EH (cell line): ENCODE results near the gene RAPSN.
A peak's percentile ranks its signal among the peaks of the same experiment; 100 is the strongest.

Experiments
- DNase-seq: peaks from one replicate; pipeline ENCODE4 v3.0.0-alpha.2; 2015; ENCODE audit warnings: low read depth

Gene RAPSN

DNA sequence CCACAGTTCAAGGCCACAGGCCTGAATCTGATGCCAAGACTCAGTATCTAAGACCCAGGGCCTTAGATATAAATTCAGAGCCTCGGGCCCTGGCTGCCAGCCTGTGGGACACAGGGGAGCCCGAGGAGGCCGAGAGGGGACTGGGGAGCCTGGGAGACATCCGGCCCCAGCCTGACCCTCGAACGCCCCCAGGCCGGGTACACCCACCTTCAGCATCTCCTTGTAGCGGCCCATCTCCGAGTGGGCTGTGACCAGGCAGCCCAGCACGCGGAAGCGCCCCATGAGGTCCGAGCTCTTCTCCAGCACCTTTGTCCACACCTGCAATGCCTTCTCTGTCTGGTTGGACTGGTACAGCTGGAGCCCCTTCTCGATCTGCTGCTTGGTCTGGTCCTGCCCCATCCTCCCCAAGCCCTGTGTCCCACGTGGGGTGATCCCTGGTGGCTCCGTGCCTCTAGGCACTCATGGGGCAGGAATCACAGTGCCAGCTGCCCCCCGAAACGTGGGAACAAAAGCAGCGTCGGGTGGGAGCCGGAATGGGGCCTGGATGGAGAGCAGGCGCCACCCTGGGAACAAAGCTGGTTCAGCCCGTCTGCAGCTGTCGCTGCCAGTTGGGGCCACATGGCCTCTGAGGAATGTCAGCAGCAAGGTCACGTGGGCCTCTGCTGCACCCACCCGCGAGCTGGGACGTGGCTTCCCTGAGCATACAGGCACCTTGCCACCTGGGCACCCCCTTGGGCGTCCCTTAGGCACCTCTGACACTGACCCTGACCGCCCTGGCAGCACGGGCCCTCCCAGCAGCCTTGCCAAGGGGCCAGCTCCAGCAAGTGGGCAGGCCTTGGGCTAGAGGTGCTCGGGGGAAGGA lies at the start of gene RAPSN:
Gene RAPSN, minus strand, starts transcription at position 571 of the 862 bp plus-strand sequence. Its CDS starts 172 bp downstream, at position 399.
- DNase-seq: no peak

DNA sequence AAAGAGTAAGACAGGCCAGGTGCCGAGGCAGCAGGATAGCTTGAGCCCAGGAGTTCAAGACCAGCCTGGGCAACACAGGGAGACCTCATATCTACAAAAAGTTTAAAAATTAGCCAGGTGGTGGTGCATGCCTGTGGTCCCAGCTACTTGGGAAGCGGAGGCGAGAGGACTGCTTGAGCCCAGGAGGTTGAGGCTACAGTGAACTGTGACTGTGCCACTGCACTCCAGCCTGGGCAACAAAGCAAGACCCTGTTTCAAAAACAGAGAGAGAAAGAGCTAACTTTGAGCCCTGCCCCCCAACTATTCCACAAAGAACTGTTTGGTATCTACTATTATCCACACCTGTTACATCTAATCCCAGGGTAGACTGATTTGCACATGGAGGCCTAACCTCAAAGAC lies 49.2 kb upstream of the RAPSN start:
- no peak for DNase-seq

DNA sequence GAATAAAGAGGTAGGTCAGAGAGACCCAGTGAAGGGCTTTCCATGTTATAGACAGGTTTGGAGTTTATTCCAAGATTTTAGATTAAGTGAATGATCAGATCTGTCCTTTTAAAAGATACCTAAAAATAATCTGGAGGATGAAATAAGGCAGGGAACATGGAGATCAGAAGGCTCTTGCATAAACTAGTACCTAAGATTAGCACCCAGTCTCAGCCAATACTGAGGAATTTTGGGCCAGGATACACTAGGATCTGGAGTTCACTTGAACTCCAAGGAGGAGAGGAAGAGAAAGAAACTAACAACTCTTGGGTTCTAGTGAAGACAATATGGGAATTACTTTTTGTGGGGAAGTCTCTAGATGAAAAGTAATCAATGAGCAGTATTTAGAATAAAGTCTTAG lies 47.9 kb upstream of the RAPSN start:
- DNase-seq: no peak

DNA sequence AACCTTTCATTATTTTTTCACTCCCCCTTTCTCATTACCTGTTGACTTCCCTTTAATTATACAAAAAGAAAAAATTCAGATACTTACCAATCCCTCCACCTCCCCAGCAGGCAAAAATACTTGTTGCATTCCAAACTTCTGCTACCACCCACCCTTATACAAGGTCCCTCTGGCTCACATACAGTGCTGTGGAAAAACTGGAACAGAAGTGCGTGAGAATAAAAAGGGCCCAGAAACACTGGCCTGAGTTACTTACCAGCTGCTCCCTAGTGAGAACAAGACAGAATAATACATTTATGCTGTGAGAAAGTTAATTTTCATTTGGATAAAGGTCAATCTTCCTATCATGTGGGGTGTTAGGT lies 46.9 kb upstream of the RAPSN start:
- DNase-seq: no peak

DNA sequence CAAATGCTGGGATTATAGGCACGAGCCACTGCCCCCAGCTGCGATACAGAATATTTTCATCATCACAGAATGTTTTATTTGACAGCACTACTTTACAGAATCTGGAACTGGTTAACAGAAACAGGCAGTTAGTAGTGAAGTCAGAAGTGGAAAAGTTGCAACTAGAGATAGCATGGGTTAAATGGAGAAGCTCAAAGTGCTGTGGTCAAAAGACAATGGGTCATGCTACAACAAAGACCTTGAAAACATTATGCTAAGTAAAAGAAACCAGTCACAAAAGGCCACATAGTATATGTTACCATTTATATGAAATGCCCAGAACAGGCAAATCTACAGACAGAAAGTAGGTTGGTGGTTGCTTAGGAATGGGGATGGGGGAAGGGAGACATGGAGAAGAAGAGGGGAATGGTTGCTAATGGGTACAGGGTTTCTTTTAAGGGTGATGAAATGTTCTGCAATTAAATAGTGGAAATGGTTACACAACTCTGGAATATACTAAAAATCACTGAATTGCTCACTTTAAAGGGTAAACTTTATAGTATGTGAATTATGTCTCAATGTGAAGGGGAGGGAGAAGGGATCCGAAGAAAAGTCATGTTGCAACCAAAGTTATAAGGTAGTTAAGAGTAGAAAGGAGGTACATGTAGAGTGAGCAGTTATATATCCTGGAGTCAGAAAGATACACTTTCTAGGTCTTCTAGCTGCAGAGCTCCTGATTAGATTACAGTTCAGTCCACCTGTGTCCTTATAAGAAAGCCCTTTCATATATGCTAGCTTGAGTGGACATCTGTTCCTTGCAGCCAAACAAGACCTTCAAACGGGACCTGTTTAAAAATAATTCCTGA lies 46.3 kb upstream of the RAPSN start:
- peak; percentile 75 for DNase-seq

DNA sequence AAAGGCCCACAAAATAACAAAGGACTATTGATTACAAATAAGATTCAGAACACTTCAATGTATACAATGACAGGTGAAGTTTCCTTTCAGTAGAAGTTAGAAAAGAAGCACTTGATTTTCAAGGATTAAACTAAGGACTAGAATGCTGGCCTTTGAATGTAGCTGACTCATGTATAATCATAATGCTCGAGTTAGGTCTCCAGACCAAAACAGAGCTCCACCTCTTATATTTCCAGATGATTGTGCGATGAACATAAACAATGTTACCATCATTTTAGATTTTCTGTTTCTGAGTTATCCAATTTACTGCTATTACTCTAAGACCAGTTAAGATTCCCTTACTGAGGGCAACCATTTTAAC lies 40.4 kb upstream of the RAPSN start:
- no peak for DNase-seq

DNA sequence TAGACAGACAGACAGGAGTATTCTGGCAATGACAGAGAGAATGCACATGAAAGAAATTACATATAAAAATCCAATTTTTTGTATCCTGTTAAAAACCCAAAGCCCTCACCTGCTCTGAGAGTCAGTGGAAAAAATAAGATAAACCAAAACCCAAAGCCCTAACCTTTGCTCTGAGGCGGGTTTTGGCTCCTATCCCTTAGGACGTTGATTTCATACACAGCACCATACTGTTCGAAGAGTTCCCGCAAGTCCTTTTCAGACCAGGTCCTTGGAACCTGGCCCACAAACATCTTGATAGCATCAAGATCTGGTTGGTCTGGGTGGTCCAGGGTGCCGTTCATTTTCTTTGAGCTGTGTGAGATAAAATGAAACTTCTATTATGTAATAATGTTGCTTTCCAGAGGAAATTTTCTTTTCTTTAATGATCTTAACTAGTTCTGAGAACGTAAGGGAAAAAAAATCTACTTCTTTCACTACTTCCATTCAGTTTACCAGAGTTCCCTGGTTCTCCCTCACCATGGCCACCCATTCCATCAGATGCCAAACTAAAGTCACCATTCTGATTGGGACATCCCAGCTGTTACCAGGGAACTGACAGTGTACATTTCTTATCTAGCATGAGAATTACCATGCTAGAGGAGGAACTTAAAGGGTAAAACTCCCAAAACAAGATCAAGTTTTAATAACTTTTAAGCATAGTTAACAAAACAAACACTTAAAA lies 39.9 kb upstream of the RAPSN start:
- no peak for DNase-seq

DNA sequence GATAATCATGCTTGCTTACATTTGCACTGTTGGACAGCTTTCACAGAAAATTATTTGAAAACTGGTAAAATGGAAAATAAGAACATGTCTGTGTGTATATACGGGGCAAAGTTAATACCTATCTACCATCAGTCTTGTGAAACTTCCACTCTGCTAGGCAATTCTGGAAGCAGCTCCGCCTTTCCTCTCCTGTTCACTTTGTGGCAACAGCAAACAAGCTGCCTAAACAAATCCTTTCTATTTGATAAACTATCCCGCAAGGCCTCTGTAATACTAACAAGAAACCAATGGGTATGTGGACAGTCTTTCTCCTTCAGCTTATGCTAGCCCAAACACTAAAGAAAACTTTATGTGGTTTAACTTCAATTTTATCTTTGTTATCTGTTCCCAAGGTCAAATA lies 39.2 kb upstream of the RAPSN start:
- no peak for DNase-seq

DNA sequence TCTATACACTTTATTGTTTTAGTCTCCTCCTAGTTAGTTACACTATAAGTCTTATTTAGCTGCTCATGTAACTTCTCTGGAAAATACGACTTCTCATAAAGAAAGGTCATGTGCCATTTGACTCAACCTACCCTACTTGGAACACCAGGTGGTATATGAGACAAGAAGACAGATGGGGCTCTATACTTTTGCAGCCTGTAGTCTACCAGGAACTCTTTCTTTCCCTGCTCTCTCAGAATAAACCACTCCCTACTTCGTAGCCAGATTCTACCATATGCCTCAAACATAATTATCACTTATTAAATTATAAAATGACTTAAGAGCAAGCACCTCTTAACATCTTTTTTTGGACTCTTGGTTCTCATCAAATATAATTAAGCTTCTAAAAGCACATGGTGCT lies 38.5 kb upstream of the RAPSN start:
- no peak for DNase-seq

DNA sequence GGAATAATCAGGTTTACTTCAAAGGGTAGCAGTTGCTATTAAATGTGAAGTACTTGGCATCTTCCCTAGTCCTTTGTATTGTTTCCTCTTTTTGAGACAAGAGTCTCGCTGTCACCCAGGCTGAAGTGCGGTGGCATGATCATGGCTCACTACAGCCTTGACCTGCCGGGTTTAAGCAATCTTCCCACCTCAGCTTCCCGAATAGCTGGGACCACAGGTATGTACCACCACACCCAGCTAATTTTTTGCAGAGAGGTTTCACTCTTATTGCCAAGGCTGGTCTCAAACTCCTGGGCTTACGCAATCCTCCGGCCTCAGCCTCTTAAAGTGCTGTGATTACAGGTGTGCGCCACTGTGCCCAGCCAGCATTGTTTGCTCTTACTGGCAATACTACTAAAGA lies 36.2 kb upstream of the RAPSN start:
- no peak for DNase-seq

DNA sequence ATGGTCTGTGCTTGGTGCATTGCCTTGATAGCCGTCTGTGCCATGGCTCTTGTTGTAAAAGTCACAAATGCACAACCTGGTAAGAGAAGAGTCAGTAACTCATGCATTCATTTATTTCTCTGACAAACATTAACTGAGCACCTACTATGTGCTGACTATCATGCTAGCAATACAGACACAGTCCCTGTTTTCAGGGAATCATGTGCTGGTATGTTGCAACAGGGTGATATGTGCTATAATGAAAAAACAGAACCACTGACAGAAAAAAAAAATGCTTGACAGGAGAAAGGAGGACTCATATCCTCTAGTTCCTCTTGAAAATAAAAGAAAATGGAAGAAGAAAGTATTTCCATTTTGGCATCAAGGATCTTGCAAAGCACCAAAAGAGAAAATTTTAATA lies 34.5 kb upstream of the RAPSN start:
- no peak for DNase-seq

DNA sequence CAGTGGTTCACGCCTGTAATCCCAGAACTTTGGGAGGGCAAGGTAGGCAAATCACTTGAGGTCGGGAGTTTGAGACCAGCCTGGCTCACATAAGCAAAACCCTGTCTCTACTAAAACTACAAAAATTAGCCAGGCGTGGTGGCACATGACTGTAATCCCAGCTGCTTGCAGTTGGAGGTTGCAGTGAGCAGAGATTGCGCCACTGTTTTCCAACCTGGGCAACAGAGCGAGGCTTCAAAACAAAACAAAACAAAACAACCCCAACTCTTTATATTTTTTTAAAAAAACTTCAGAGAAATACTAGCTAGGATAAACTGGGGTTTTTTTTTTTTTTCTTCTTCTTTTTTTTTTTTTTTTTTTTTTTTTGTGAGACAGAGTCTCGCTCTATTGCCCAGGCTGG lies 31.8 kb upstream of the RAPSN start:
- no peak for DNase-seq

DNA sequence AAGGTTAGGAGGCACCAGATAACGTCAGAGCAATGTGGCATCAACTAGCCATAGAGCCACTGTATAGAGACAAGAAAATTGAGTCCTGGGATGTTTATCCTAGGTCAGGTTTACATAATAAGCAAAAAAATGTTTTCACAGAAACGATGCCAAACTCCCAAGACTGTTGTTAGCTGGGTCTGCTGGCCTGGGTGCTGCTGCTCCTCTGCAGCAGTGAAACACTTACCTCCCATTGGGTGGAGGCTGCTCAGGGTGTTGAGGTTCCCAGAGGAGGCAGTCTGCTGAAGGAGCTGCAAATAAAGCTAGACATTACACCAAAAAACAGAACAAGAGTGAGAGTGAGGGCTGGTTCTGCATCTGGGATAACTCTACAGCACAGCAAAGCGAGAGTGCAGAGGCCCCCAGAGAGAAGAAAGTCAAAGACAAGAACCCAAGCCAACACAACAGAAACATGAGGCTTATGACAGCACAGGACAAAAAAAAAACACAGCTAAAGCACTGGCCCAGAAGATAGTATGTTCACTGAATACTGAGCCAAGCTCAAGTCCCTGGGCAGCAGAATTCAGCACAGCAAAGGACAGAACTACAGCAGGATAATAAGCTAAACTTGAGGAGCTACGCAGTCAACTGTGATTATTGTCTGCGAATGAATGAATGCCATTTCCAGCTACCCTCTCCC lies 29.9 kb upstream of the RAPSN start:
- peak; percentile 12 for DNase-seq

DNA sequence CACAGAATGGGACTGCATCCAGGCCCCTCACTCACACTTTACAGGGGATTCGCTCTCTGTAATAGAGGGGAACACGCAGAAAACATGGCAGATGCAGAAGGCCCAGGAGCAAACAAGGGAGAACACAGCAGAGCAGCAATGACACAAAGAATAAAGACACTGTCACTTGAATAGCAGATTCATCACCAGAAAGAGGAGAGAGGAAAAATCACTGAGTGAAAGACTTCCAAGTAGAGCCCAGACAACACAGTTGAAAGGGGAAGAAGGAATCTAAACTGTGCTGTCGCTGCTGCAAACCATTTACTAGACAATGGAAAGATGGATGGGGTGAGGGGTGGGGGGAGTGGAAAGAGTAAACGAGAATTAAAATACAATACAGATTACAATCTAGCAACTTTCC lies 28.8 kb upstream of the RAPSN start:
- no peak for DNase-seq

DNA sequence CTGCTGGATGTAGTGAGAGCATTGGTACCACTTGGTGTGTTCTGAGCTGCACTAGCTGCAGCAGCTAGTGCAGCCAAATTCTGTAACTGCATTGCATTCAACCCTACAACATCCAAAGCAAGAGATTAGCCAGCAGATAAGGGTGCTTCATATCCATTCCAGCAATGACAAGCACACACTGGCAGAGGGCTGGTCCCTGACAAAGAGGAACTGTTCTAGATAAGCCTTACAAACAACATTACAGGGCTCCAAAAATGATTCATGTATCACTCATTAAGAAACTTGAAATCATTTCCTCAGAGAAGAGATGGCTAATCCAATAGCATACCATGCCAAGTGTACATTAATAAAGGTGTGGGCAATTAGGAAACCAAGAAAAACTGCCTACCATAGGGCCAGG lies 28.4 kb upstream of the RAPSN start:
- peak; percentile 74 for DNase-seq

DNA sequence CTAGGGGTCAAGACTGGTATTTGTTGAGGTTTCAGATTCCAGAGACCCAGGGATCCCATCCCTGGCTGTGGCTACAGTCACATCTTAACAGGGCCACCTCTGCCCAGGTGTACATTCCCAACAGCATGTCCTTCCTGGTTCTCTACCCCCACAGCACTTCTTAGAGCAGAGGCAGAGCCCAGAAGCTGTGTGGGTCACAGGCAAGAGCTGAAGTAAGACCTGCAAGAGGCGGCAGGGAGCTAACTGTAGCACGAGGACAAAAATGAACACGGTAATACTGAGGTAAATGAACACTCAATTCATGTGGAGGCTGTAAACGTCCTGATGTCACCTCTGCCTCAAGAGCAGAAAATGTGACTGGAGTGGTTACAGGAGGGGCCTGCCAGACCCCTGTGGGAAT lies 21.7 kb upstream of the RAPSN start:
- DNase-seq: no peak

DNA sequence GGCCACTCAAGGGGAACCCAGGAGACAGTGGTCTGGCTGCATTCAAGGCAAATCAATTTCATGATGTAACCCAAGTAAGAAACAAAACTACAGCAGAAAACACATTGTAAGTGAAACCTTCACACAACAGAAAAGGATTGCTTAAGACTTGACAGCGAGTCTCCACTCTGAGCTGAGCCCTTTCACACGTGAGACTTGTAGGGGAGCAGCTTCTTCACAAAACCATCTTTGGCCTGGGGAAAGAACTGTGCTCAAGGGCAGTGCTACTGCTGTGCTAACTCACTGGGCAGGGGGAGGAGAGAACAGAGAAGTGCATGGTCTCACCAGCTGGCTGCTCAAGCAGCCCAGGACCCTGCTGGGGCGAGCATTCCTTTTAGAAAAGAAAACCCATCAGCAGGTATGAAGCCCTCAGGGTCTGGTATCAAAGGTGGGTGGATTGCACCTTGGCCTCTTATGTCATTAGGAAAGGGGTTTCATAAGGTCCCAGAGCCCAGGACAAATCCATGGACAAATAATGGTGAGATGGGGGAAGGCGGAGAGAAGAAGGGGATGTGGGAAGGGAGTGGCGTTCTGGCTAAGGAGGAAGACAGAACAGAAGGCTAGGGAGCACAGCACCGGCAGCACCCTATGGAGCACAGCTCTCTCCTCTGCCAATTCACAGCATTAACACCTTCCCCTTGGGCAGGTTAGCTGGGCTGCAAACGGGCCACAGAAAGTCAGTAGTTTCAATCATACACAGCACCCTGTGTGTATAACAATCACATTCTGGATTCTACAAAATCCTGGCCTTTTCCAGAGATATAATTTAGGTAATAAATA lies 20.6 kb upstream of the RAPSN start:
- DNase-seq: no peak

DNA sequence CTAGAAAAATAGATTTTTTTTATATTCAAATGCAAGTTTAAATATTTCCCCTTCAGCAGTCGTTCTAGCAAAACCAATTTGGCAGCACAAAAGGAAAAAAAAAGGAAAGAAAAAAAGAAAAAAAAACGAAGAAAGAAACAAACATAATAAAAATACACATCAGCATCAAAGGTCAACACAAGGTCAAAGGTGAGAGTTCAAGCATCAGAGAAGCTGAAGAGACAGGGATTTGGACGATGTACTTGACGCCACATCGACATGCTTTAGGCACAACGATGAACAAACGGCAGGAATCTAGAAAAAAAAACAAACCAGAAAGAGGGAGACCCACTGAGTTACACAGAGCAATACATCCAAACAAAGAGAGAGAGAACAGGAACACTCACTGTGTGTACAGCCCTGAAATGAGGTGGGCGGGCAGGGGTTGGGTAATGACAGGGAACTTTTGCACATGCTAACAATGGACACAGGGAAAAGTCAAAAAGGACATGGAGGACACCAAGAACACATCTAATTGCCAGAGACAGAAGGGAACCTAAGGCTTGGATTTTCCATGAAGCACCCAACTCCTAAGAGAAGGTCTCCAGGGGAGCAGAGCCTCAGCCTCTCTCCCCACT lies 19.8 kb upstream of the RAPSN start:
- no peak for DNase-seq

DNA sequence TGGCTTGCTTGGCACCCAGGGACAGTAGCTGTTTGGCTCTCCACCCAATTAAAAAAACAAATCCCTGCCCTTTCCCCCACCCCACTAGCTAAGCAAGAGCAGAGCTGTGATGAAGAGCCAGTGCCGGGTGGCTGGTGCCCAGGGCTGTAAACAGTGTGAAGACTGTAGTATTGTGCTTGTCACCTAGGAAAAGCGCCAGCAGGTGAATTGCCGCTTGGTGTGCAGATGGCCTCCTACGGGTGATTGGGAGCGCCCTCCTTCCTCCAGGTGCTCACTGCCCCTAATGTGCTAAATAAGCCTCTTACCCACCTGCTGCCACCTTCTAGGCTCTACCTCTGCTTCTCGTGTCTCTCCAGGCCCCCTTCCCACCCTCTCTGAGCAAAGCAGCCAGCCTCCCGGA lies 18.4 kb upstream of the RAPSN start:
- no peak for DNase-seq

DNA sequence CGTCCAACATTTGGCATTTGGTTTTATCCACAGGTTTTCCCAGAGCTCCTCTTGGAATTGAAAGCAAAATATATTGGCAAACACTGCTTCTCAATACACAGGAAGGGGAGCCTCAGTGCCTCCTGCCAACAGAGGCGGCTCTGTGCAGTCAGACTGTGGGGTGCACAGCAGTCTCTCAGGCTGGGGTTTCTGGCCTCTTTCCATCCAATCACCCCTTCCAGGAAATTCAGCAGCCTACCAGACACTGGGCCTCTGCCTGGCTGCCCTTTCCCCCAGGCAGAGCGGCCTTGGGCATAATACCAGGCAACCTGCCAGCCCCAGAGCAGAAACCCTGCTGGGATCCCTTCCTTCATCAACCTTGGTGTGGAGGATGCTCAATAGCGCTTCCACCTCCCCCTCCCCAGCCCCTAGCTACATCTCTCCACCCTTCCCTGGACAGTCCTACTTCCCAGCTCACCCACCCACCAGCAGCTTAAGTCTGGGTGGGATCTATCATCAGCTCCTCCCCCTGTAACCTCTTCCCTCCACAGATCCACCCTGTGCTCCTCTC lies 17.8 kb upstream of the RAPSN start:
- peak; percentile 43 for DNase-seq

DNA sequence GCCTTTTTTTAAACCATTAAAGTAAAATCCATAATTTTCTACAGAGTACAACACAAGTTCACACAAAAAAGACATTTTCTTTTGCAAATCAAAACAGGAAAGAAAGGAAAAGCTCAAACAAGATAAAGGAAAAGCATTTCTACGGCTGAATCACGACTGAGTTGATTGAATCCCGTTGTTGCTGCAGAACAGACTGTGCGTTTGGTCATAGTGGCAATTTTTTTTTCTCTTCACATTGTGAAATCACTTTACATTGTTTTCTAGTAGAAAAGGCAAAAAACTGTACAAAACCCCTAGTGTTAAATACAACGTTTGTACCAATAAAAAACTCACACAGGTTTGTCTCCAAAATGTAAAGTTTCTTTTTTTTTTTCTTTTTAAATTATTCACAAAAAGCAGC lies 17.3 kb upstream of the RAPSN start:
- DNase-seq: peak; percentile 18
